H9 (cell line): ENCODE data around the gene MTERF4. TPM values are rescaled to one million over a fixed set of nuclear protein-coding genes. Genes with fewer than 3 reads are reported as not detected.

Source experiments
- DNase-seq: peaks from one replicate; pipeline ENCODE4 v3.0.0-alpha.2; 2017
- H2AFZ ChIP-seq: one replicate; pipeline ENCODE4 v1.6.1; 2013; ENCODE audit warnings: mild to moderate bottlenecking, low read length, control low read depth, moderate library complexity
- H2AK5ac ChIP-seq: 2 replicates; pipeline ENCODE4 v1.6.1; 2013; ENCODE audit warnings: low read length, control low read depth, mixed read lengths; ENCODE audit not compliant: insufficient read length
- H2BK120ac ChIP-seq: one replicate; pipeline ENCODE4 v1.6.1; 2013; ENCODE audit warnings: low read depth, mild to moderate bottlenecking, low read length, control low read depth, inconsistent platforms; ENCODE audit not compliant: poor library complexity, severe bottlenecking
- H2BK12ac ChIP-seq: 2 replicates; pipeline ENCODE4 v1.6.1; 2013; ENCODE audit warnings: low read length, control low read depth, mixed read lengths, low read depth; ENCODE audit not compliant: insufficient read length
- H2BK15ac ChIP-seq: 2 replicates; pipeline ENCODE4 v1.6.1; 2013; ENCODE audit warnings: low read depth, low read length, control low read depth
- H2BK20ac ChIP-seq: one replicate; pipeline ENCODE4 v1.6.1; 2013; ENCODE audit warnings: low read depth, mild to moderate bottlenecking, low read length, control low read depth, inconsistent platforms; ENCODE audit not compliant: poor library complexity, severe bottlenecking
- H2BK5ac ChIP-seq: 2 replicates; pipeline ENCODE4 v1.6.1; 2013; ENCODE audit warnings: low read length, control low read depth, mixed read lengths; ENCODE audit not compliant: insufficient read length
- H3K14ac ChIP-seq: 2 replicates; pipeline ENCODE4 v1.6.1; 2013; ENCODE audit warnings: low read length, control low read depth; ENCODE audit not compliant: insufficient read depth
- H3K18ac ChIP-seq: 2 replicates; pipeline ENCODE4 v1.6.1; 2013; ENCODE audit warnings: low read depth, mild to moderate bottlenecking, mixed read lengths, low read length, control low read depth; ENCODE audit not compliant: insufficient read length
- H3K23ac ChIP-seq: 2 replicates; pipeline ENCODE4 v1.6.1; 2013; ENCODE audit warnings: low read length, control low read depth, mixed read lengths, low read depth; ENCODE audit not compliant: insufficient read length
- H3K23me2 ChIP-seq: 2 replicates; pipeline ENCODE4 v1.6.1; 2013; ENCODE audit warnings: low read depth, mild to moderate bottlenecking, mixed read lengths, low read length, control low read depth; ENCODE audit not compliant: insufficient read length, poor library complexity, severe bottlenecking
- H3K27ac ChIP-seq: 2 replicates; pipeline ENCODE4 v1.5.1; 2013; ENCODE audit warnings: low read length, control low read depth, mixed read lengths, low read depth; ENCODE audit not compliant: insufficient read length
- H3K27me3 ChIP-seq: 2 replicates; pipeline ENCODE4 v1.6.1; 2013; ENCODE audit warnings: low read length, control low read depth, inconsistent platforms; ENCODE audit not compliant: insufficient read depth
- H3K4ac ChIP-seq: 2 replicates; pipeline ENCODE4 v1.6.1; 2013; ENCODE audit warnings: low read depth, mild to moderate bottlenecking, control low read depth, inconsistent platforms, low read length, moderate library complexity
- H3K4me1 ChIP-seq: 2 replicates; pipeline ENCODE4 v1.6.1; 2013; ENCODE audit warnings: low read length, control low read depth, inconsistent platforms; ENCODE audit not compliant: insufficient read depth
- H3K4me2 ChIP-seq: 2 replicates; pipeline ENCODE4 v1.6.1; 2013; ENCODE audit warnings: low read length, control low read depth, mixed read lengths; ENCODE audit not compliant: insufficient read length, insufficient read depth
- H3K56ac ChIP-seq: 2 replicates; pipeline ENCODE4 v1.6.1; 2013; ENCODE audit warnings: low read depth, mild to moderate bottlenecking, mixed read lengths, low read length, control low read depth; ENCODE audit not compliant: insufficient read length
- H3K79me1 ChIP-seq: 2 replicates; pipeline ENCODE4 v1.6.1; 2013; ENCODE audit warnings: low read depth, mild to moderate bottlenecking, moderate library complexity, low read length, control low read depth, inconsistent platforms; ENCODE audit not compliant: insufficient read depth, poor library complexity, severe bottlenecking
- H3K79me2 ChIP-seq: 2 replicates; pipeline ENCODE4 v1.6.1; 2013; ENCODE audit warnings: low read length, control low read depth, inconsistent platforms; ENCODE audit not compliant: insufficient read depth
- H3K9ac ChIP-seq: 2 replicates; pipeline ENCODE4 v1.6.1; 2013; ENCODE audit warnings: low read length, control low read depth, mixed read lengths; ENCODE audit not compliant: insufficient read length; ENCODE audit errors: extremely low read depth
- H3K9me3 ChIP-seq: one replicate; pipeline ENCODE4 v1.6.1; 2013; ENCODE audit warnings: low read depth, low read length, inconsistent platforms; ENCODE audit not compliant: control insufficient read depth
- H3T11ph ChIP-seq: one replicate; pipeline ENCODE4 v1.6.1; 2013; ENCODE audit warnings: mild to moderate bottlenecking, low read length, control low read depth, inconsistent platforms
- H4K20me1 ChIP-seq: one replicate; pipeline ENCODE4 v1.6.1; 2013; ENCODE audit not compliant: control insufficient read depth, insufficient read length, insufficient read depth
- H4K5ac ChIP-seq: 2 replicates; pipeline ENCODE4 v1.6.1; 2013; ENCODE audit warnings: low read depth, mild to moderate bottlenecking, mixed read lengths, low read length, control low read depth; ENCODE audit not compliant: insufficient read length
- H4K8ac ChIP-seq: replicated peaks from 2 replicates; pipeline ENCODE4 v1.6.1; 2013; ENCODE audit warnings: low read length, control low read depth, mixed read lengths, low read depth; ENCODE audit not compliant: insufficient read length
- H4K91ac ChIP-seq: 2 replicates; pipeline ENCODE4 v1.6.1; 2013; ENCODE audit warnings: low read depth, mild to moderate bottlenecking, moderate library complexity, mixed read lengths, low read length, control low read depth; ENCODE audit not compliant: insufficient read length
- H3K27ac Mint-ChIP-seq, 3 experiments: 2 replicates in 2 of 3; 3 replicates in 1 of 3; pipeline ENCODE4 v1.8.0; 2020 to 2021; ENCODE audit warnings: mixed read lengths in 3 of 3, mild to moderate bottlenecking in 1 of 3, moderate library complexity in 1 of 3
- H3K27me3 Mint-ChIP-seq: 2 replicates; pipeline ENCODE4 v1.8.0; 2021; ENCODE audit warnings: low read depth, mild to moderate bottlenecking, moderate library complexity, mixed read lengths
- H3K36me3 Mint-ChIP-seq, 3 experiments: 2 replicates in 2 of 3; 3 replicates in 1 of 3; pipeline ENCODE4 v1.8.0; 2020 to 2021; ENCODE audit warnings: low read depth in 3 of 3, mixed read lengths in 3 of 3; ENCODE audit not compliant: insufficient read depth in 1 of 3
- H3K4me1 Mint-ChIP-seq, 2 experiments: 2 replicates each; pipeline ENCODE4 v1.8.0; 2020; ENCODE audit warnings: mixed read lengths in 2 of 2
- H3K4me3 Mint-ChIP-seq, 2 experiments: 2 replicates in 1 of 2; 3 replicates in 1 of 2; pipeline ENCODE4 v1.8.0; 2020 to 2021; ENCODE audit warnings: mild to moderate bottlenecking in 2 of 2, mixed read lengths in 2 of 2, moderate library complexity in 1 of 2
- H3K9me3 Mint-ChIP-seq, 2 experiments: 2 replicates in 1 of 2; 3 replicates in 1 of 2; pipeline ENCODE4 v1.8.0; 2020; ENCODE audit warnings: mild to moderate bottlenecking in 2 of 2, mixed read lengths in 2 of 2, moderate library complexity in 1 of 2
- WGBS: extraction: QIAGEN DNeasy Blood & Tissue Kit; methylation state at CpG from one replicate; pipeline ENCODE4 v1.1.7; 2013; ENCODE audit warnings: missing lambda C conversion rate, low lambda C conversion rate, mixed read lengths; ENCODE audit not compliant: insufficient read length; ENCODE audit errors: extremely low coverage; 5-methylcytosine and 5-hydroxymethylcytosine counted together
- total RNA-seq: library from RNA; stranded (reverse); gene quantifications from 2 replicates; pipeline ENCODE4 v1.2.1, GENCODE V29; 2021
- TF ChIP-seq, protein P1 (sequence below): fragments of 200-600 bp; sonication (generic); conservative IDR thresholded peaks from 3 replicates; pipeline ENCODE4 v1.8.0; 2021; ENCODE audit warnings: antibody characterized with exemption, mild to moderate bottlenecking

Gene MTERF4
- total RNA-seq, 1 experiment from 2014 or later: 35.0 TPM

DNA sequence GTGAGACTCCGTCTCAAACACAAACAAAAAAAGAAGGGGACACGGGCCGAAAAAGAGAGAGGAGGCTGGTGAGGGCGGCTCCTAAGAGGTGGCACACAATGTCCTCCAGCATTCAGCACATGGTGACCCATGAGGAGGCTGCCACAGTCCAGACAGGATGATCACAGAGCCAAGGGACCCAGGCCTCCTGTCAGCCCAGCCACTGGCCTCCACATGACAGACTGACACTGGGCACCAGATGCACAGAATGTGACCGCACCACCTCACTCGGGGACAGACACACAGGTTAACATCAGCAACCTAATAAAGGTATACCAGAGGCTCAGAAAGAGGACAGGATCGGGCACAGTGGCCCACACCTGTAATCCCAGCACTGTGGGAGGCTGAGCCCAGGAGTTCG lies 26.2 kb upstream of the MTERF4 start:
- Histone ChIP-seq H2BK12ac (no peak overlapping the region), H2BK15ac (no peak overlapping the region), H2BK120ac (no peak overlapping the region), H3K27me3 (no peaks in the 10 kb centered on the region), H3K56ac (no peak overlapping the region), H3K79me1 (no peaks in the 10 kb centered on the region), H3K9me3 (no peaks in the 10 kb centered on the region), H3T11ph (no peak overlapping the region), H2BK20ac (no peak overlapping the region), H2AFZ (no peak overlapping the region), H4K5ac (no peak overlapping the region), H3K23ac (no peak overlapping the region), H3K4ac (no peak overlapping the region), H2BK5ac (no peak overlapping the region), H4K20me1 (no peaks in the 10 kb centered on the region), H3K18ac (no peak overlapping the region), H4K8ac (no peak overlapping the region), H3K79me2 (no peaks in the 10 kb centered on the region), H4K91ac (no peak overlapping the region), H3K14ac (no peak overlapping the region), H3K27ac (no peak overlapping the region), H3K4me2 (no peak overlapping the region), H3K4me1 (no peaks in the 10 kb centered on the region), H3K23me2 (no peaks in the 10 kb centered on the region), H2AK5ac (no peak overlapping the region), H3K9ac (no peak overlapping the region)
- H3K4me3 Mint-ChIP-seq: no peak overlapping the region
- no peaks in the 10 kb centered on the region for H3K4me1 Mint-ChIP-seq
- no CpG with 5 or more reads among the region's 8 CpGs for WGBS
- H3K27me3 Mint-ChIP-seq: no peaks in the 10 kb centered on the region
- H3K27ac Mint-ChIP-seq: peak overlapping the region in 1 of 3 experiments; percentile 49; a peak in 1 of 7 replicates
- TF ChIP-seq, protein P1, sequence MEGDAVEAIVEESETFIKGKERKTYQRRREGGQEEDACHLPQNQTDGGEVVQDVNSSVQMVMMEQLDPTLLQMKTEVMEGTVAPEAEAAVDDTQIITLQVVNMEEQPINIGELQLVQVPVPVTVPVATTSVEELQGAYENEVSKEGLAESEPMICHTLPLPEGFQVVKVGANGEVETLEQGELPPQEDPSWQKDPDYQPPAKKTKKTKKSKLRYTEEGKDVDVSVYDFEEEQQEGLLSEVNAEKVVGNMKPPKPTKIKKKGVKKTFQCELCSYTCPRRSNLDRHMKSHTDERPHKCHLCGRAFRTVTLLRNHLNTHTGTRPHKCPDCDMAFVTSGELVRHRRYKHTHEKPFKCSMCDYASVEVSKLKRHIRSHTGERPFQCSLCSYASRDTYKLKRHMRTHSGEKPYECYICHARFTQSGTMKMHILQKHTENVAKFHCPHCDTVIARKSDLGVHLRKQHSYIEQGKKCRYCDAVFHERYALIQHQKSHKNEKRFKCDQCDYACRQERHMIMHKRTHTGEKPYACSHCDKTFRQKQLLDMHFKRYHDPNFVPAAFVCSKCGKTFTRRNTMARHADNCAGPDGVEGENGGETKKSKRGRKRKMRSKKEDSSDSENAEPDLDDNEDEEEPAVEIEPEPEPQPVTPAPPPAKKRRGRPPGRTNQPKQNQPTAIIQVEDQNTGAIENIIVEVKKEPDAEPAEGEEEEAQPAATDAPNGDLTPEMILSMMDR: no peak
- DNase-seq: no peak
- H3K36me3 Mint-ChIP-seq: peaks cover 11 to 43% (median 24%) of the 10 kb centered on the region in 3 experiments; a peak in 6 of 7 replicates
- no peaks in the 10 kb centered on the region for H3K9me3 Mint-ChIP-seq
